Uterus (tissue), 4 donors: ENCODE measurements around the gene EIF1AD. TPM values are rescaled to one million over a fixed set of nuclear protein-coding genes. Genes with fewer than 3 reads are reported as not detected.

Source experiments
- DNase-seq, 2 donors: peaks; one replicate each; pipeline ENCODE4 v3.0.0-alpha.2; 2019 to 2020
- H3K27ac ChIP-seq, 2 donors: fragments of 200-600 bp; sonication (generic); 1 replicate in 1 of 2; 2 replicates in 1 of 2; pipeline ENCODE4 v1.5.1; 2016 to 2018
- H3K27me3 ChIP-seq, 2 donors: fragments of 200-600 bp; sonication (generic); one replicate each; pipeline ENCODE4 v1.5.1; 2018 to 2019; ENCODE audit warnings: control low read depth in 1 of 2
- H3K36me3 ChIP-seq, 2 donors: fragments of 200-600 bp; sonication (generic); one replicate each; pipeline ENCODE4 v1.5.1; 2019; ENCODE audit warnings: control low read depth in 1 of 2
- H3K4me1 ChIP-seq, 2 donors: fragments of 200-600 bp; sonication (generic); one replicate each; pipeline ENCODE4 v1.5.1; 2018 to 2019; ENCODE audit warnings: control low read depth in 1 of 2
- H3K4me3 ChIP-seq, 2 donors: fragments of 200-600 bp; sonication (generic); 1 replicate in 1 of 2; 2 replicates in 1 of 2; pipeline ENCODE4 v1.5.1; 2018 to 2019; ENCODE audit warnings: mild to moderate bottlenecking in 1 of 2
- H3K9me3 ChIP-seq, 2 donors: fragments of 200-600 bp; sonication (generic); one replicate each; pipeline ENCODE4 v1.5.1; 2019; ENCODE audit warnings: control low read depth in 1 of 2
- POLR2A ChIP-seq, 2 donors: fragments of 450-650 bp; IDR thresholded peaks; one replicate each; pipeline ENCODE4 v1.6.1; 2016; ENCODE audit warnings: antibody characterized with exemption in 2 of 2, mild to moderate bottlenecking in 1 of 2, moderate library complexity in 1 of 2
- intact Hi-C: fragments of 100-400 bp; cut with DNase I; formaldehyde crosslinking; loops from one replicate; pipeline ENCODE4 v1.15.1; 2023; ENCODE audit warnings: low total_unique reads
- total RNA-seq, 4 donors: library from RNA; depleted of rRNA in 3 of 4; stranded (reverse); fragments of >200 nt in 3 of 4; gene quantifications; one replicate each; pipeline versions ENCODE4 v1.1.0 to v1.2.4, GENCODE V29; 2014 to 2023
- TF ChIP-seq, protein P1 (sequence below), 4 experiments: fragments of 200-600 bp in 2 of 4; fragments of 450-650 bp in 2 of 4; sonication (generic) in 2 of 4; IDR thresholded peaks; one replicate each; pipeline ENCODE4 v1.5.1; 2016 to 2019; ENCODE audit warnings: antibody characterized with exemption in 4 of 4, mild to moderate bottlenecking in 2 of 4, moderate library complexity in 1 of 4
- donor health status: DM: yes; HTN: yes; CAD: no.

The EIF1AD gene
- total RNA-seq, 4 donors from 2014 or later, result 15.6 to 38.2 (median 33.1) TPM

DNA sequence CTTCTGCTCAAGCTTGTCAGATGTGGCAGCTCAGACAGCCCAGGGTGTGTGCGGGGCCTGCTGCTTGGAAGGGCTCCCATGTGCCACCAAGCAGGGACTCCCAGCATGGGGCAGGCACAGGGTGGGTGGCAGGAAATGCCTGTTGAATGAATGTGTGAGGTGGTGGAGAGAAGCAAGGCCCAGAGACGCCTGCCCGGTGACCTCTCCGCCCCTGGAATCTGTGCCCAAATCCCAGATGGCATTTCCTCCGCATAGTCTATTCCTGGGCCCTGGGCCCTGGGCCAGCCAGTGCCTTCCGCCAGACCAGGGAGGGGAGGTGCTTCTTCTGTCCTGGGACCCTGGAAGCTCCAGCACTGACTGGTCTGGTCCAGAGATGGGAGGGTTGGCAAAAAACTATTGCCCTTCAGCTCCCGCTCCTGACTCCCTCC, 13.5 kb upstream of the EIF1AD start:
- Histone ChIP-seq H3K4me3 (no peak overlapping the region), H3K27ac (no peak overlapping the region)

DNA sequence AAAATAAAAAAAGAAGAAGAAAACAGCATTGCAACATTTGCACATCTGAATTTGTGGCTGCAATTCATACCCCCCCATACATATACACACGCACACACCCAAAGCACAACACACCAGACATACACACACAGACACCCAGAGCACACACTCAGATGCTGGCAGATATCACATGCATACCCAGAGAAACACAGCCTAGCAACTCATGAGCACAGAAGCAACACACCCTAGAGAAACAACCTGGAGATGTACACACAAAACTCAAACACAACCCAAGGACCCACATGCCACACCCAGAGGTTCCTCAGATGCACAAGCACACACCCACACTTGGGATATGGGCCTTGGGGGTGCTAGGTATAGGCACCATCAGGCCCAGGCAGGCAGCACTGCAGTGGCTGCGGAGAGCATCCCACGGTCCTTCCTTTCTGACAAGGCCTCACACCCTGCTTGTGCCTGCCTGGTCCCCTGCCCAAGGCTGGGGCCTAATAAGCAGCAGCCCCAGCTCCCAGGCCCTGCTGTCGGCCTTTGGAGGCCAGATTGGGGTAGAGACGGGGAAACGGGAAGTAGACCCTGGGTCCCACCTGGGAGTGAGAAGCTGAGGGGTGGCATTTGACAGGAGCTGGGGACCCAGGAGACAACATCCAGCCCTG, 13.0 kb upstream of the EIF1AD start:
- intact Hi-C loops, result no loop called here
- Histone ChIP-seq H3K27ac (no peak overlapping the region), H3K36me3 (no peaks in the 10 kb centered on the region), H3K9me3 (no peaks in the 10 kb centered on the region), H3K4me1 (peaks cover 0 to 4% of the 10 kb centered on the region in 2 donors), H3K4me3 (no peak overlapping the region), H3K27me3 (peaks cover 0 to 19% of the 10 kb centered on the region in 2 donors)
- TF ChIP-seq, protein P1, sequence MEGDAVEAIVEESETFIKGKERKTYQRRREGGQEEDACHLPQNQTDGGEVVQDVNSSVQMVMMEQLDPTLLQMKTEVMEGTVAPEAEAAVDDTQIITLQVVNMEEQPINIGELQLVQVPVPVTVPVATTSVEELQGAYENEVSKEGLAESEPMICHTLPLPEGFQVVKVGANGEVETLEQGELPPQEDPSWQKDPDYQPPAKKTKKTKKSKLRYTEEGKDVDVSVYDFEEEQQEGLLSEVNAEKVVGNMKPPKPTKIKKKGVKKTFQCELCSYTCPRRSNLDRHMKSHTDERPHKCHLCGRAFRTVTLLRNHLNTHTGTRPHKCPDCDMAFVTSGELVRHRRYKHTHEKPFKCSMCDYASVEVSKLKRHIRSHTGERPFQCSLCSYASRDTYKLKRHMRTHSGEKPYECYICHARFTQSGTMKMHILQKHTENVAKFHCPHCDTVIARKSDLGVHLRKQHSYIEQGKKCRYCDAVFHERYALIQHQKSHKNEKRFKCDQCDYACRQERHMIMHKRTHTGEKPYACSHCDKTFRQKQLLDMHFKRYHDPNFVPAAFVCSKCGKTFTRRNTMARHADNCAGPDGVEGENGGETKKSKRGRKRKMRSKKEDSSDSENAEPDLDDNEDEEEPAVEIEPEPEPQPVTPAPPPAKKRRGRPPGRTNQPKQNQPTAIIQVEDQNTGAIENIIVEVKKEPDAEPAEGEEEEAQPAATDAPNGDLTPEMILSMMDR (IDR thresholded peaks at IDR 0.05), result no peak
- TF ChIP-seq POLR2A (IDR thresholded peaks at IDR 0.05), result no peak
- no peak for DNase-seq

More for the DNA sequence above, 13.5 kb upstream of the EIF1AD start:
- no peak for DNase-seq
- H3K36me3 ChIP-seq, result no peaks in the 10 kb centered on the region
- TF ChIP-seq, protein P1 (IDR thresholded peaks at IDR 0.05), result no peak
- TF ChIP-seq POLR2A (IDR thresholded peaks at IDR 0.05), result no peak
- H3K9me3 ChIP-seq, result no peaks in the 10 kb centered on the region
- intact Hi-C loops, result no loop called here
- peaks cover 0 to 19% of the 10 kb centered on the region in 2 donors for H3K27me3 ChIP-seq
- peaks cover 0 to 4% of the 10 kb centered on the region in 2 donors for H3K4me1 ChIP-seq

DNA sequence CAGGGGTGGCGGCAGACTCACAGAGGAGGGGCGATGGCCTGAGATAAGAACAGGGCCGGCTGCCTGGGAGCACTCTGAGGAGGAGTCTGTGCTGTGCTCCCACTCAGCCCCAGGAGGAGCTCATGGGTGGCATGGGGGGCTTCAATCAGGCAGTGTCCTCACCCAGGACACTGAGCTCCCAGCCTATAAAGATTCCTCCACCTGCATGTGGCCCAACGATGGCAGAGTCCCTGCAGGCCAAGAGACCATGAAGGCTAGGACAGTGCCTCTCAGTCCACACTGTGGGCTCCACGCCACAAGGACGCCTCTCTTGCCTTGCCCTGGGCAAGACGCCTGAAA, 11.8 kb upstream of the EIF1AD start:
- peaks cover 0 to 19% of the 10 kb centered on the region in 2 donors for H3K27me3 ChIP-seq
- H3K4me1 ChIP-seq, result peaks cover 0 to 4% of the 10 kb centered on the region in 2 donors
- no peaks in the 10 kb centered on the region for H3K9me3 ChIP-seq
- no peak overlapping the region for H3K4me3 ChIP-seq
- H3K27ac ChIP-seq, result no peak overlapping the region
- DNase-seq, result no peak
- TF ChIP-seq, protein P1 (IDR thresholded peaks at IDR 0.05), result no peak
- intact Hi-C loops, result no loop called here
- H3K36me3 ChIP-seq, result no peaks in the 10 kb centered on the region

DNA sequence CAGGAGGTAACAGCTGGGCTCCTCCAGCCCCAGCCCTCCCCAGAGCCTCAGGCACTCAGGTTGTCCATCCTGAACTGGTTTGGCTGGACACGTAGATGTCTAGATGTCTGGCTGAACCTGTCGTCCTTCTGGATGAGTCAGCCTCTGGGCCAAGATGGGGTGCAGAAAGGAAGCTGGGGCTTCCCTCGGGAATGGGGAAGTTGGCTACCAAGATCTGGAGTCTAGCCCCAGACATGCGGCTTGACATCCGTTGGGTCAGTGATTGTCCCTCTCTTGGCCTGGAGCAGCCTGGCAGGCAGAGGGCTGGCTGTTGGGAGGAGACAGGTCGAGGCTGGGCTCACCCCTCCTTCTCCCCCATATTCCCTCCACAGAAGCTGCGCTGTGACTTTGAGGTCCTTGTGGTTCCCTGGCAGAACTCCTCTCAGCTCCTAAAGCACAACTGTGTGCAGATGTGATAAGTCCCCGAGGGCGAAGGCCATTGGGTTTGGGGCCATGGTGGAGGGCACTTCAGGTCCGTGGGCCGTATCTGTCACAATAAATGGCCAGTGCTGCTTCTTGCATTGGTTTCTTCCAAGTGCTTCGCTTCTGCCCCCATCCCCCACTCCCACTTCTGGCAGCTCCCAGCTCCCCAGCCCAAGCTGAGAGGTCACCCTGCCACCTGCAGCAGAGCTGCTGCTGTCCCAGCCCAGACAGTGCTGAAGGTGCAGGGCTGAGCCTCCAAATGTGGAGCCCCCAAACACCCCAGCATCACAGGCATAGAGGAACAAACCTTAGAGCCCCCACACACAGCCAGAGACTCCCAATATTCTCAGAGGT, 11.2 kb upstream of the EIF1AD start:
- H3K27ac ChIP-seq, result no peak overlapping the region
- no peak for DNase-seq
- no peaks in the 10 kb centered on the region for H3K36me3 ChIP-seq
- no peak for TF ChIP-seq POLR2A (IDR thresholded peaks at IDR 0.05)
- TF ChIP-seq, protein P1 (IDR thresholded peaks at IDR 0.05), result no peak
- H3K27me3 ChIP-seq, result peaks cover 0 to 19% of the 10 kb centered on the region in 2 donors
- H3K4me1 ChIP-seq, result peaks cover 0 to 4% of the 10 kb centered on the region in 2 donors
- no peaks in the 10 kb centered on the region for H3K9me3 ChIP-seq
- intact Hi-C loops, result no loop called here
- no peak overlapping the region for H3K4me3 ChIP-seq

DNA sequence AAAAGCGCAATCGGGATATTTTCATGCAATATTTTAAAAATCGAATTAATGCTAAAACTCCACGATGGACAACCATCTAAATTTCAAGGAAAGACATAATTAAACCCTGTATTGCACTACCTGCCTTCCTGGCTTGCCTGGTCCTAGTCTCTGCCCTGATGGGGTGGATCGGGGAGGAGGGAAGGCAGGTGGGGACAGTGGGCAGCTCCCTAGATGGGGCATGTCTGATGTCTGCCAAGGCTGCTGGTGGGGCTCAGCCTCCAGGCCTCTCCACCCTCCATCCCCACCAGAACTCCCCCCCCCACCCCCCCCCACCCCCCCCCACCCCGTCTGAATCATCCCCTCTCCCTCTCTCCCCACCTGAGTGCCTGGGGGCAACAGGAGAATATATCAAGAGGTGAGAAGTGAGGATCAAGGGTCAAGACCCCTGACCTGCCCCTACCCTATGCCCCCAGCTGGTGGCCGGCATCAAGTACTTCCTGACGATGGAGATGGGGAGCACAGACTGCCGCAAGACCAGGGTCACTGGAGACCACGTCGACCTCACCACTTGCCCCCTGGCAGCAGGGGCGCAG, 10.5 kb upstream of the EIF1AD start:
- no peak for TF ChIP-seq POLR2A (IDR thresholded peaks at IDR 0.05)
- TF ChIP-seq, protein P1 (IDR thresholded peaks at IDR 0.05), result no peak
- peak overlapping the region in 1 of 2 donors; percentile 24 for H3K4me3 ChIP-seq
- no peaks in the 10 kb centered on the region for H3K36me3 ChIP-seq
- H3K27ac ChIP-seq, result no peak overlapping the region
- peaks cover 0 to 4% of the 10 kb centered on the region in 2 donors for H3K4me1 ChIP-seq
- H3K9me3 ChIP-seq, result no peaks in the 10 kb centered on the region
- H3K27me3 ChIP-seq, result peaks cover 0 to 19% of the 10 kb centered on the region in 2 donors
- DNase-seq, result no peak
- intact Hi-C loops, result no loop called here
